Mucosa of rectum (tissue), 2 donors: ENCODE data around the gene SGMS1.

ENCODE experiments used
- H3K27ac ChIP-seq, 2 donors: one replicate each; pipeline ENCODE4 v1.7.0; 2013; ENCODE audit warnings: inconsistent platforms in 2 of 2, low read depth in 2 of 2, low read length in 2 of 2
- H3K27me3 ChIP-seq, 2 donors: one replicate each; pipeline ENCODE4 v1.7.0; 2013; ENCODE audit warnings: low read length in 2 of 2; ENCODE audit not compliant: control insufficient read depth in 2 of 2, insufficient read depth in 2 of 2
- H3K36me3 ChIP-seq, 2 donors: one replicate each; pipeline ENCODE4 v1.7.0; 2013; ENCODE audit warnings: low read length in 2 of 2; ENCODE audit not compliant: control insufficient read depth in 2 of 2, insufficient read depth in 2 of 2
- H3K4me1 ChIP-seq, 2 donors: one replicate each; pipeline ENCODE4 v1.7.0; 2013; ENCODE audit warnings: low read length in 2 of 2, mild to moderate bottlenecking in 1 of 2; ENCODE audit not compliant: control insufficient read depth in 2 of 2, insufficient read depth in 2 of 2
- H3K4me3 ChIP-seq, 2 donors: one replicate each; pipeline ENCODE4 v1.7.0; 2013; ENCODE audit warnings: low read length in 2 of 2
- H3K9ac ChIP-seq, 2 donors: one replicate each; pipeline ENCODE4 v1.7.0; 2013; ENCODE audit warnings: low read length in 2 of 2, low read depth in 1 of 2, mild to moderate bottlenecking in 1 of 2
- H3K9me3 ChIP-seq, 2 donors: one replicate each; pipeline ENCODE4 v1.7.0; 2013; ENCODE audit warnings: low read length in 2 of 2; ENCODE audit not compliant: control insufficient read depth in 2 of 2
- donor health status: healthy.
- donor health status: Normal muscosa, but diverticular disease.

The SGMS1 gene

DNA sequence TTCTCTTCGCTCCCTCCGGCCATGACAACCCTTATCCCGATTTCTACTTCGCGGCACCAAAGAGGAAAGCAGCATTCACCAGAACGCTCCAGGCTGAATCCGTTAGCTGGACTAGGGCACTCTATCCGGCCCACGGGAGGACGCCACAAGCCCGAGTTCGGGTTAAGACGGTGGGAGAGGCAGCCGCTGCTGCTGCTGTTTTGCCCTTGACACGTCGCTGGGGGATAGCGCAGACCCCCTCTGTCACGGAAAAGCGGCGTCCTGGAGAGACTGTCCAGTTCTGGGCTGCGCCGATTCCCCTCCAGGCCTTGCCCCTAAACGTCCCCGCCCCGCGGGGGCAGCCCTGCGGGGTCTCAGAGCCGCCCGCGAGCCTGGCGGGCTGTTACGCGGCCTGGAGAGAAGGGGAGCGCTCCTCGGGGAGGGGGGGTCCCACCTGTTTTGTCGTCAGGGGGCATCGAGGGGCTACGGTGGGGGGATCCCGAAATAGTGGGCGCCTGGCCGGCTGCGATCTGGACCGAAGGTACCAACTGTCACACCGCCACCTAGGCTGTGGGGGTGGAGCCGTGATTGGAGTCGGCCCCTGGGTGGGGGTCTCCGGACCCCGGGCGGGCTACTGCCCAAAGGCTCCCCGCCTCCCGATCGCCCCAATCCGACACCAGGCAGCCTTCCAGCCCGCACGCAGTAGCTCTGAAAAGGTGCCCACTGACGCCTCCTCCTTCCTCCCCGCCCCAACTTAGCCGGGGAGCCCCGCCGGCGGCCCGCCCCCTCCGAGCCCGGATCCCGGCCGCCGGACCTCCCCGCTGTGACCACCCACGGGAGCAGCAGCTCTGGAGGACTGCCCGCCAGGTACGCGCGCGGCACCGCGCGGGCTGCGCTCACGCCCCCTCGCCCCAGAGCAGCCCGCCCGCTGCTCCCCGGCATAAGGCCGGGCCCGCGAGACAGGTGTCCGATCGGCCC, 772 bp downstream of the SGMS1 start:
- H3K27me3 ChIP-seq = no peaks in the 10 kb centered on the region
- peak overlapping the region; percentile 83 to 95 for H3K4me3 ChIP-seq
- H3K9me3 ChIP-seq = no peaks in the 10 kb centered on the region
- peak overlapping the region; percentile 99 to 100 for H3K27ac ChIP-seq
- H3K9ac ChIP-seq = peak overlapping the region; percentile 76 to 94
- peaks cover 19% of the 10 kb centered on the region in 2 donors for H3K4me1 ChIP-seq
- no peaks in the 10 kb centered on the region for H3K36me3 ChIP-seq

GRCh38 chr10:50621968-50622705, 1.6 kb downstream of the SGMS1 start:
- no peaks in the 10 kb centered on the region for H3K27me3 ChIP-seq
- peaks cover 19% of the 10 kb centered on the region in 2 donors for H3K4me1 ChIP-seq
- H3K36me3 ChIP-seq = no peaks in the 10 kb centered on the region
- peak overlapping the region; percentile 76 to 94 for H3K9ac ChIP-seq
- H3K27ac ChIP-seq = peak overlapping the region; percentile 99 to 100
- H3K9me3 ChIP-seq = no peaks in the 10 kb centered on the region
- H3K4me3 ChIP-seq = peak overlapping the region; percentile 83 to 95

DNA sequence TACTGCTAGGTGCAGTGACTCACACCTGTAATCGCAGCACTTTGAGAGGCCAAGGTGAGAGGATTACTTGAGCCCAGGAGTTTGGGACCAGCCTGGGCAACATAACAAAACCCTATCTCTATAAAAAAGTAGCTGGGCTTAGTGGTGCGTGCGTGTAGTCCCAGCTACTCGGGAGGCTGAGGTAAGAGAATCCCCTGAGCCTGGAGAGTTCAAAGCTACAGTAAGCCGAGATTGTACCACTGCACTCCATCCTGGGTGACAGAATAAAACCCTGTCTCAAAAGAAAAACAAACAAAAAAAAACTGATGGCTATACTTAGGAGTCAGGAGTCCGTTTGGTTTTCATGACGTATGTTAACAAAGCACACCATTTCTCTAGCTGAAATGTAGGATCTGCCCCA, 2.9 kb downstream of the SGMS1 start:
- no peaks in the 10 kb centered on the region for H3K9me3 ChIP-seq
- H3K36me3 ChIP-seq = no peaks in the 10 kb centered on the region
- peaks cover 17 to 18% of the 10 kb centered on the region in 2 donors for H3K4me1 ChIP-seq
- no peak overlapping the region for H3K9ac ChIP-seq
- H3K27ac ChIP-seq = no peak overlapping the region
- H3K4me3 ChIP-seq = no peak overlapping the region
- no peaks in the 10 kb centered on the region for H3K27me3 ChIP-seq

GRCh38 chr10:50619882-50620281, 3.9 kb downstream of the SGMS1 start:
- Histone ChIP-seq H3K27ac (no peak overlapping the region), H3K9me3 (no peaks in the 10 kb centered on the region), H3K27me3 (no peaks in the 10 kb centered on the region), H3K36me3 (no peaks in the 10 kb centered on the region), H3K4me1 (peaks cover 11 to 12% of the 10 kb centered on the region in 2 donors), H3K4me3 (no peak overlapping the region), H3K9ac (no peak overlapping the region)

GRCh38 chr10:50619166-50619565, 4.6 kb downstream of the SGMS1 start:
- no peak overlapping the region for H3K9ac ChIP-seq
- peaks cover 11 to 12% of the 10 kb centered on the region in 2 donors for H3K4me1 ChIP-seq
- no peak overlapping the region for H3K4me3 ChIP-seq
- no peaks in the 10 kb centered on the region for H3K36me3 ChIP-seq
- H3K27ac ChIP-seq = no peak overlapping the region
- H3K27me3 ChIP-seq = no peaks in the 10 kb centered on the region
- no peaks in the 10 kb centered on the region for H3K9me3 ChIP-seq

DNA sequence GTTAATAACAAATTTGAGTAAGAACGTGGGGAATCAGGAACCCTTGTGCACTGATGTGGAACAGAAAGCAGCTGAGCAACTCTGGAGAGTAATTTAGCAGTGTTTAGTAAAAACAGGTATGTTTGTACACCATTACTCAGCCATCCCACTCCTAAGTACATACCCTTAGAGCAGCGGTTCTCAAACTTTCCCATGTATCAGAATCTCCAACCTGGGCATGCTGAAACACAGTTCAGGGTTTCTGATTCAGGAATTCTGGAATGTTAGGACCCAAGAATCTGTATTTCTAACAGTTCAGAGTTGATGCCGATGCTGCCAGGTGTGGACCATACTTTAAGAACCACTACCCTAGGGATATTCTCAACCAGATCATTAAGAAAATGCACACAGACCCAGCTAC, 5.1 kb downstream of the SGMS1 start:
- H3K9me3 ChIP-seq = no peaks in the 10 kb centered on the region
- peaks cover 11 to 12% of the 10 kb centered on the region in 2 donors for H3K4me1 ChIP-seq
- no peaks in the 10 kb centered on the region for H3K36me3 ChIP-seq
- H3K4me3 ChIP-seq = no peak overlapping the region
- H3K27me3 ChIP-seq = no peaks in the 10 kb centered on the region
- H3K27ac ChIP-seq = no peak overlapping the region
- no peak overlapping the region for H3K9ac ChIP-seq

DNA sequence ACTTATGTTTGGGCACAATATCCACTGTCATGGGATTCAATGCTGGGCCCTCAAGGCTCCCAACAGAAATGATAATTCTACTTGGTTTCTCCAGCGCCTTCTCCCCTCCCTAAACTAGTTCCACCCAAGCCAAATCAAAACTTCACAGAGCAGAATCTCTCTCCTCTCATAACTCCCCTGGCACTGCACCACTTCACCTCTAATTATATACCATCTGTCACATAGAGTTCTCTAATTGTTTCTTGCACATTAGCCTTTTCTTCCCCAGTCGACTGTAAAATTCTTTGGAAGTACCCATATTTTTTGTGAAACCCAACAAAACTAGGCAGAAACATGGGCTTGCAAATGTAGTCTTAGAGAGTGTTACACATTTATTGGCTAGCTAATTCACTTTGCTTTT, 8.1 kb downstream of the SGMS1 start:
- no peaks in the 10 kb centered on the region for H3K9me3 ChIP-seq
- no peak overlapping the region for H3K9ac ChIP-seq
- H3K4me3 ChIP-seq = no peak overlapping the region
- no peaks in the 10 kb centered on the region for H3K4me1 ChIP-seq
- no peak overlapping the region for H3K27ac ChIP-seq
- no peaks in the 10 kb centered on the region for H3K36me3 ChIP-seq
- no peaks in the 10 kb centered on the region for H3K27me3 ChIP-seq

- H3K36me3 ChIP-seq = no peaks in the 10 kb centered on the region
- H3K4me3 ChIP-seq = no peak overlapping the region
- no peaks in the 10 kb centered on the region for H3K9me3 ChIP-seq
- H3K27me3 ChIP-seq = no peaks in the 10 kb centered on the region
- H3K4me1 ChIP-seq = no peaks in the 10 kb centered on the region
- no peak overlapping the region for H3K9ac ChIP-seq
- H3K27ac ChIP-seq = no peak overlapping the region
Measured at GRCh38 chr10:50614444-50615137, 9.2 kb downstream of the SGMS1 start.

- no peaks in the 10 kb centered on the region for H3K9me3 ChIP-seq
- H3K36me3 ChIP-seq = no peaks in the 10 kb centered on the region
- no peak overlapping the region for H3K9ac ChIP-seq
- H3K27ac ChIP-seq = no peak overlapping the region
- H3K27me3 ChIP-seq = no peaks in the 10 kb centered on the region
- H3K4me1 ChIP-seq = no peaks in the 10 kb centered on the region
- H3K4me3 ChIP-seq = no peak overlapping the region
Measured at GRCh38 chr10:50613726-50614443, 9.9 kb downstream of the SGMS1 start.
